Measurements from ENCODE around the gene CCSER1.

CCSER1 gene

DNA sequence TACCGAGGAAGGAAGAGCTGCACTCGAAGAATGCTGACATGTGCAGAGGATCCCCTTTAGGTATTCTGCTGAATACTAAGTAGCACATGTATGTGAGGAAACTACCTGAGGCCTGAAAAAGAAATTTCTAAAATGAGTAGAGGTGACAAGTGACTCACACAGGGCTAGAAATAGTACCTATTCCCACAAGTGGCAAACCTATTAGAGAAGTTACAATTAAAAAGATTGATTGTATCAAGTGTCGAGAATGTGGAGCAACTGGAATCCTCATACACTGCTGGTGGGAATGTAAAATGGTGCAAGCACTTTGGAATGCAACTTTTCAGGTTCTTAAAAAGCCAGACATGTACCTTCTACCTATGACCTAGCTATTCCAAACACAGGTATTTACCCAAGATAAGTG lies 47.4 kb downstream of the CCSER1 start:
- Histone ChIP-seq H3K4me3 (ENCODE audit: low read depth, low read length, poor library complexity, severe bottlenecking) (no peak overlapping the region), H3K36me3 (ENCODE audit: insufficient read depth, low read length) (no peaks in the 10 kb centered on the region), H2AFZ (ENCODE audit: low read length) (no peak overlapping the region), H4K20me1 (ENCODE audit: insufficient read depth, low read length) (no peaks in the 10 kb centered on the region), H3K9ac (ENCODE audit: low read length) (no peak overlapping the region), H3K4me1 (ENCODE audit: insufficient read depth, low read length, severe bottlenecking) (no peaks in the 10 kb centered on the region), H3K79me2 (ENCODE audit: insufficient read depth, low read length) (no peaks in the 10 kb centered on the region), H3K27me3 (ENCODE audit: insufficient read depth, low read length) (no peaks in the 10 kb centered on the region), H3K27ac (ENCODE audit: low read depth, low read length, poor library complexity, severe bottlenecking) (no peak overlapping the region), H3K9me2 (ENCODE audit: low read depth, low read length) (no peaks in the 10 kb centered on the region), H3K4me2 (ENCODE audit: low read length) (no peak overlapping the region), H3F3A (ENCODE audit: insufficient read depth, low read length) (no peaks in the 10 kb centered on the region), H3K9me3 (ENCODE audit: low read length) (no peaks in the 10 kb centered on the region)
- TF ChIP-seq EZH2 (IDR thresholded peaks at IDR 0.05; ENCODE audit: borderline replicate concordance, low read length) (no peak), CTCF (IDR thresholded peaks at IDR 0.05; ENCODE audit: low read length) (no peak)

- Histone ChIP-seq H2AFZ (ENCODE audit: low read length) (no peak overlapping the region), H3K4me1 (ENCODE audit: insufficient read depth, low read length, severe bottlenecking) (no peaks in the 10 kb centered on the region), H3K9me2 (ENCODE audit: low read depth, low read length) (no peaks in the 10 kb centered on the region), H4K20me1 (ENCODE audit: insufficient read depth, low read length) (no peaks in the 10 kb centered on the region), H3K4me2 (ENCODE audit: low read length) (no peak overlapping the region), H3K9me3 (ENCODE audit: low read length) (no peaks in the 10 kb centered on the region), H3K36me3 (ENCODE audit: insufficient read depth, low read length) (no peaks in the 10 kb centered on the region), H3K9ac (ENCODE audit: low read length) (no peak overlapping the region), H3F3A (ENCODE audit: insufficient read depth, low read length) (no peaks in the 10 kb centered on the region), H3K79me2 (ENCODE audit: insufficient read depth, low read length) (no peaks in the 10 kb centered on the region), H3K4me3 (ENCODE audit: low read depth, low read length, poor library complexity, severe bottlenecking) (no peak overlapping the region), H3K27ac (ENCODE audit: low read depth, low read length, poor library complexity, severe bottlenecking) (no peak overlapping the region), H3K27me3 (ENCODE audit: insufficient read depth, low read length) (no peaks in the 10 kb centered on the region)
- TF ChIP-seq CTCF (IDR thresholded peaks at IDR 0.05; ENCODE audit: low read length) (no peak), EZH2 (IDR thresholded peaks at IDR 0.05; ENCODE audit: borderline replicate concordance, low read length) (no peak)
These were observed 54.5 kb downstream of the CCSER1 start for GRCh38 chr4:90181644-90182043.

DNA sequence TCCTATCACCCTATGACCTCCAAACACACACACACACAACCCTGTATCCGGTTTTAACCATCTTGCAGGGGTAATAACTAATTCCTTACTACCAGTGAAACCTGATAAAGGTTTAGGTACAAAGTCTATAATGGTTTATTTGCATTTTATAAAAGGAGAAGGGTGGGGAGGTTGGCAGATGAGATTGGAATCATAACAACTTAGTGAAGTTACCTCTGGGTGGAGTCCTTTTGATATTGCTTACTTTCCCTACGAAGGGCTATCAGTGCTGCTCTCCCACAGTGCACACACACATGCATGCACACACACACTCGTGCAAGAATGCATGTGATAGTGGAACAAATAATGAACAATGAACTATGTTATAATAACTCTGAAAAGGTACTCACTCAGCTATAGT lies 56.1 kb downstream of the CCSER1 start:
- no peak for TF ChIP-seq EZH2 (IDR thresholded peaks at IDR 0.05; ENCODE audit: borderline replicate concordance, low read length)
- TF ChIP-seq CTCF (IDR thresholded peaks at IDR 0.05; ENCODE audit: low read length): no peak
- Histone ChIP-seq H3K79me2 (ENCODE audit: insufficient read depth, low read length) (no peaks in the 10 kb centered on the region), H3K36me3 (ENCODE audit: insufficient read depth, low read length) (no peaks in the 10 kb centered on the region), H4K20me1 (ENCODE audit: insufficient read depth, low read length) (no peaks in the 10 kb centered on the region), H3K4me2 (ENCODE audit: low read length) (no peak overlapping the region), H3K9me3 (ENCODE audit: low read length) (no peaks in the 10 kb centered on the region), H3K9ac (ENCODE audit: low read length) (no peak overlapping the region), H3K9me2 (ENCODE audit: low read depth, low read length) (no peaks in the 10 kb centered on the region), H3K4me1 (ENCODE audit: insufficient read depth, low read length, severe bottlenecking) (no peaks in the 10 kb centered on the region), H2AFZ (ENCODE audit: low read length) (no peak overlapping the region), H3F3A (ENCODE audit: insufficient read depth, low read length) (no peaks in the 10 kb centered on the region), H3K4me3 (ENCODE audit: low read depth, low read length, poor library complexity, severe bottlenecking) (no peak overlapping the region), H3K27me3 (ENCODE audit: insufficient read depth, low read length) (no peaks in the 10 kb centered on the region), H3K27ac (ENCODE audit: low read depth, low read length, poor library complexity, severe bottlenecking) (no peak overlapping the region)

Measured in OCI-LY1 (cell line).